Endometrial microvascular endothelial cells (primary cell): ENCODE data around the gene GPSM1. TPM values are rescaled to one million over a fixed set of nuclear protein-coding genes. Genes with fewer than 3 reads are reported as not detected.

Experiments used
- in situ Hi-C: cut with HindIII; loops from 2 replicates; pipeline ENCODE4 v1.10.0; 2017; ENCODE audit warnings: low sequenced_read_pairs, low pct_unique_long_range_greater_than_20kb; ENCODE audit errors: inconsistent ontology term
- total RNA-seq: library from RNA; depleted of rRNA; stranded (reverse); fragments of >200 nt; gene quantifications from one replicate; pipeline ENCODE4 v1.2.3, GENCODE V29; 2015; ENCODE audit errors: inconsistent ontology term

The GPSM1 gene
- total RNA-seq, 1 donor from 2014 or later = 20.2 TPM

- in situ Hi-C loops = no loop called here
These were observed 37.8 kb downstream of the GPSM1 start for GRCh38 chr9:136364942-136365774.

GRCh38 chr9:136365775-136366222, 38.5 kb downstream of the GPSM1 start:
- in situ Hi-C loops = no loop called here

GRCh38 chr9:136366826-136367225, 39.5 kb downstream of the GPSM1 start:
- in situ Hi-C loops = no loop called here

DNA sequence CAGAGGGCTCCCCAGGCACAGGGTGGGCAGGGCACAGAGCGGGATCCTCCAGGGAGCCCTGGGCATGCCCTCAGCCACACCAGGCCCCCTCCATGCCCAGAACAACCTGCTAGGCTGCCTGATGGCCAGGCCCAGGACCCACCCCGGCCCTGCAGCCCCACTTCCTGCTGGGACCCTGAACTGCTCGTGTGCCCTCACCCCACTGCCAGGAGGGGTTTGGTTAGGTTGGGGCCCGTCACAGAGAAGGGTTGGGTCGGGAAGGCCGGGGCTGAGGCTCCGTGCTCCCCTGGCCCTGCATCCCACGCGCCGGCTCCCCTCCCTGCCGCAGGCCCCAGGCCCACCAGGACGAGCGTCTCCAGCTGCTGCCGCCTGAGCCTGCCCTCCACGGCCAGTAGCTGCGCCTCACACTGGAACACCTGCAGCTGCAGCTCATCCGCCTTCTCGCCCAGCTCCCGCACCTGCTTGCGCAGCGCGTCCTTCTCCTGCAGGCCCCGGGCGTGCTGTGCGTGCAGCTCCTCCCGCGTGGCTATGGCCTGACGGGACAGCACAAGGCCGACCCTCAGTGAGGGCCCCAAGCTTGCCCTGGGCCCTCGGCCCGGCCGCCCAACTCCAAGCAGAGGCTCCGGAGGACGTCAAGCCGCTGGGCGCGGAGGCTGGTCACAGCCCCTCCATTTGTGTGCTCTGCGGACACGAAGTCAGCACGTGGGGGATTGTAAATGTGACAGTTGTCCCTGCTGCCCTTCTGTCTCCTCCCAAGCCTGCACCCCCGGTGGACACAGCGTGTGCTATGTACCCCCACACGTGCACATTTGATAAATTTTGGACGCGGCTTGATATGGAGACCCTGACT, 40.2 kb downstream of the GPSM1 start:
- in situ Hi-C loops = no loop called here

DNA sequence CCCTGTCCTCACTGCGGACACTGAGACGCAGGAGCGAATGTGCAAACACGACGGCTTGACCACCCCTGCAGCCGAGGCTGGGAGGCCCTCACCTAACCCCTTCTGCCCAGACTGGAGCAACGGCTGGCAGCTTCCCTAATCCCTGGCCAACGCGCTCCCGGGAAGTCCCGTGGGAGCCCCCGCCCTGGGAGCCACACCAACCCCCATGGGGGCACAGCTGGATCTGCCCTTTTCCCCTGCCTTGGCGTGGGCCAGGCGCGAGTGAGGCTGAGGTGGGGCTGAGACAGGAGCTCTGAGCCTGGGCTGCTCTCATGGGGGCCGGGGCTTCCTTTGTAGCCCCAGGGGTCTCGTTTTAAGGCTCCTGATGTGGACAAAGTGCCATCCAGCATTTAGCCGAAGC, 40.9 kb downstream of the GPSM1 start:
- in situ Hi-C loops = no loop called here

DNA sequence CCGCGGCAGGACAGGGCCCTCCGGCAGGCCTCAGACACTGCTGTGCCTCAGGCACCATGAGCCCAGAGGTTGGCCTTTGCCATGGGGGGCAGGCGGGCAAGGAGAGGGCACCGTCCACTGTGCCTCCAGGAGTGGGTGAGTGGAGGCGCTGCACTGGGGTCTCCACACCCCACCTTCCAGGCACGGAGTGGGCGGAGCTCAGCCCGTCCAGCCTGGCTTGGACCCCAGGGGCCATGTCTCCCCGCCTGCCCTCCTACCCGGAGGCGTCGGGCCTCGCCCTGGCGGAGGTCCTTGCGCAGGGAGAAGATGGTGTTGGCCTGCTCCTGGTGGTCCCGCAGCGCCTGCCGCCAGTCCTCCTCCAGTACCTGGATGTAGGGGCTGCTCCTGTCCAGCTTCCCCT, 42.7 kb downstream of the GPSM1 start:
- in situ Hi-C loops = no loop called here

GRCh38 chr9:136370687-136371532, 43.6 kb downstream of the GPSM1 start:
- in situ Hi-C loops = no loop called here

DNA sequence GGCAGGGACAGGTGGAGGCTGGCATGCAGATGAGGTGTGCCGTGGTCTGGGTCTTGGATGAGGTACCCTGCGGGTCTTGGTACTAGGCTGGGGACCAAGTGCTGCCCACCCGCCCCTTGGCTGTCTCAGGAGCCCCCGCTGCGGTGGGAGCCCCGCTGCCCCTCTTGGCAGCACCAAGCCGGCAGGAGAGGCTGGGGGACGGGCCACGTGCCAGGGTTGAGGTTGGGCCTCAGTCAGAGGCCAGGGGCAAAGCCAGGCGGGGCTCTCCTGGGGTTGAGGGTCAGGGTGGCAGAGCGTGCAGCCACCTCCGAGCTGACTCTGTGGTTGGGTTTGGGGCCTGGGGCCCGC, 44.2 kb downstream of the GPSM1 start:
- in situ Hi-C loops = no loop called here

- in situ Hi-C loops = no loop called here
These were observed 44.7 kb downstream of the GPSM1 start for GRCh38 chr9:136372006-136372405.

GRCh38 chr9:136372561-136373299, 45.4 kb downstream of the GPSM1 start:
- in situ Hi-C loops = no loop called here

DNA sequence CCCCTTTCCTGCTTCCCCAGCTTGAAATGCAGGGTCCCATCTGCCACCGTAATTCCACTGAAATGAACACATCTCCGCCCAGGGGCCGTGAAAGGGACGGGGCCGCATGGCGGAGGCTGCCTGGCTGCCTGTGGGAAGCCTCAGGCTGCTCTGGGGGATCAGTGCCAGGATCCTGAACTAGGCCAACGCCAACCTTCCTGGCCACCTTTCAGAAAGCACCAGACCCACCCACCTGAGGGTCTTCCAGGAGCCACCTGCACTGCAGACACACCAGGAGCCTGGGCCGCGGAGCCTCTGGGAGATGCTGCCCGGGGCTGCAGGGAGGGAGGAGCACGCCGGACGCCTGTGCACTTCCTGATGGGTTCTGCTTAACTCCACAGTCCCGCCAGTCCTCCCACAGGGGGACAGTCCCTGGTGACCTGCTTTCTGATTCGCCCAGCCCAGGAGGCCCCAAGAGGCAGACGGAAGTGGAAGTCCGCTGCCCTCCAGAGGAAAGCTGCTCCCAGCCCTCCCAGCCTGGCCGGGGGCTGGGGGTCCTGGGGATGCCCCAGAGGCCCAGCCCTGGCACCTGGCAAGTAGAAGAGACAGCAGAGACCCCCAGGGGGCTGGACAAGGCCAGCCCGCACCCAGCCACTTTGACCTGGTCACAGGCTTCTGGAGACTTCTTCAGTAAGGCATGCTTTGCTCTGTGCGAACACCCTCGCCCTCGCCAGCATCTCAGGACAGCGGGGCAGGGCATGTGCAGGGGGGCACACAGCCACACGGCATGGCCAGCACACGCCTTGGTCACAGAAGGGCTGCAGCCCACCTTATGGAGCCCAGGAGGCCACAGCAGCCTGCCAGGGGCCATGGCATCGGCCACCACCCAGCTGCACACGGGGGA, 46.2 kb downstream of the GPSM1 start, which contains the start of gene CARD9:
Gene CARD9, minus strand, starts transcription at position 370 of the 883 bp plus-strand sequence. CDS start 1,591 bp downstream, outside the sequence.
- in situ Hi-C loops = no loop called here

GRCh38 chr9:136374183-136374575, 46.8 kb downstream of the GPSM1 start:
- in situ Hi-C loops = no loop called here

DNA sequence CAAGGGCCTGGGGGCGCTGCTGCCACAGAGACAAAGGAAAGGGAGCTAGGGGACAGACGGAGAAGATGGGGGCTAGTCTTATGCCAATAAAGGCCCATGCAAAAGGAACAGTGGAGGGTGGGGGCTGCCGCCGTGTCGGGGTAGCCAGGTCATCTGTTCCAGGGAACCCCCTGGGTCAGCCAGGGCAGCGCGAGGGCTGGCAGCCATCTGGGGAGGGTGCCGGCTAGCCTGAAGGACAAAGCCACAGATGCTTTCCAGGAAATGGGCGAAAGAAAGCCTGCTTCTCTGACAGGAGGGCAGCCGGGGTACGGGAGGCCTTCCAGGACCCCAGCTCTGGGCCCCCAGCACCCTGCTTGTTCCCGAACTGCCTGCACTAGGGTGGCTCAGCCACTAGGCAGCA, 47.8 kb downstream of the GPSM1 start:
- in situ Hi-C loops = no loop called here

DNA sequence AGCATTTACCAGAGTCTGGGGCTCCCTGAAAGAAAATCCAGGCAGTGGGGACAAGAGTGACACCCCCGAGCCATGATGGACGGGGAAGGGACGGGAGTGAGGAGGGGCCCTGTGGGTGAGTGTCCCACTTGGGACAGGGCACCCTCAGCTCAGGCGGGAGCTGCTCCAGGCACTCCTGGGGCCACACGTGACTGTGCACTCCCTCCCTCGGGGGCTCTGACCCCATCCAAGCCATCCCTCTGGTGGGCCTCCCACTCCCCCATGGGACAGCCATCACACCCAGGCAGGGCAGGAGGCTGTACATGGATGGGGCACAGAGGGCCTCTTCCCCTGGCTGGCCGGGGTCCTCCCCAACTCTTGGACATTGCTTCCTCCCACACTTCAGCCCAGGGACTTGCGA, 49.1 kb downstream of the GPSM1 start:
- in situ Hi-C loops = no loop called here

DNA sequence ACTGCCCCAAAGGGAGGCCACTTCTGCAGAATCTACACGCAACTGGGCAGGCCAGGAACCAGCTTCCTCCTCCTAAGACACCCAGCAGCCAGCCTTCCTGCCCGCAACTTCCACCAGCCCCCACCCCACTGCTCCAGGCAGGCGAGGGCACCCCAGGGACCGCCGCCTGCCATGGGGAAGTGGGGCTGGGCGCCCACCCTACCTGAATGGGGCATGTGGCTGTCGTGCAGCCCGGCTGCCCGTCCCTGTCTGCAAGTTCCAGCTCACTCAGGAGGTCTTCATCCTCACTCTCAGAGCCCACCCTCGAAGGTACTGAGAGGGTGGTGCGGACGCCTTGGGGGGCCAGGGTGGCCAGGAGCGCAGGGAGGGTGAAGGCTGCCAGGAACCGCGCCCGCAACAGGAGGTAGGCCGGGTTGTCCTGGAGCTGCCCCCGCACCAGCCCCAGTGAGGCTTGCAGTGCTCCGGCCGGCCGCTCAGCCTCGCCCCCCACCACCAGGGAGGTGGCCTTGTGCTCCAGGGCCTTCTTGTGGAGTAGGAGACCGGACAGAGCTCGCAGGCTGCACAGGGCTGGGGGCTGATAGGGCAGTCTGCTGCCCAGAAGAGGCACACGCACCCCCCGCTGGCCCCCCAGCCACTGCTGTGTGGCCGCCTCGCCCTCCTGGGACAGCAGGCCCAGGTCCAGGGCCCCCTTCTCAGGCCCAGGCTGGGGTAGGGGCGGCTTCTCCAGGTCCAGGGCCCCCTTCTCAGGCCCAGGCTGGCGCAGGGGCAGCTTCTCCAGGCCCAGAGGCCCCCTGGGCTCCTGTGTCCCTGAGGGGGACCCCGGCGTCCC, 50.2 kb downstream of the GPSM1 start:
- in situ Hi-C loops = no loop called here

DNA sequence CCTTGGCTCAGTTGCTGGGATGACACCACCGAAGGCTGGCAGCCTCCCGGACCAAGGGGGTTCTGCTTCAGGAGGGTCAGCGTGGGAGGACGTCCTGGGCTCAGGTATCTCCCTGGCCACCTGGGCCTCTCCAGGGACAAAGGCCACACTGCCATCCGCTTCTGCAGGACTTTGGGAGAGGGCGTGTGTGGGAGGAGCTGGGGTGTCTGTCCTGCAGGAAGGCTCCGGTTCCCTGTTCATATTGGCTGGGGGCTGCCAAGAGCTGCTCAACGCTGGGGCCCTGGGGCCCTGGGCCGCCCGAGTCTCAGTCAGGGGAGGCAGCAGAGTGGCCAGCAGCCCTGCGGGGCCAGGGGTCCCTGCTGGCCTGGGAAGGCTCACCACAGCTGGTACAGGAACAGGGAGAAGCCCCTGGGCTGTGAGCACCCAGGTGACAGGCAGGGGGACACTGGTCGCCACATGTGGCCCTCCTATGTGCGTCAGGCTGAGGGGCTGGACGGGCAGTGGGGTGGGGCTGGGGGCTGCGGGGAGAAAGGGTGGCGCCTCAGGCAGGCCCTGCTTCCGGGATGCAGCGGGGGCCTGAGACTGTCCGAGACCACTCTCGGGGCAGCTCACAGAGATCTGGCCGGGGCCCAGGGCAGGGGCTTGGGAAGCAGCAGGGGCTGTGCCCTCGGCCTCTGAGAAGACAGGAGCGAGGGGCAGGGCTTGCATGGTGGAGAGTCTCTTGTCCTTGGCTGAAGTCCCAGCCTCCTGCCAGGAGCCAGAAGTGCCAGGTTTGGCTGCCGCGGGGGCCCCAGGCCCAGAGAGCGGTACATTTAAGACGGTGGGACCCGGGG, 51.0 kb downstream of the GPSM1 start:
- in situ Hi-C loops = no loop called here
